Retina (tissue), 1 donor: ENCODE results near the gene FAM234B.
"Not testable (repeated sequence)": the region's sequence is repeated elsewhere in the genome, so short reads cannot be mapped to it uniquely, and the experiment has no call there.

Experiments
- DNase-seq: peaks from one replicate; pipeline ENCODE4 v3.0.0-alpha.2; 2016

FAM234B gene

DNA sequence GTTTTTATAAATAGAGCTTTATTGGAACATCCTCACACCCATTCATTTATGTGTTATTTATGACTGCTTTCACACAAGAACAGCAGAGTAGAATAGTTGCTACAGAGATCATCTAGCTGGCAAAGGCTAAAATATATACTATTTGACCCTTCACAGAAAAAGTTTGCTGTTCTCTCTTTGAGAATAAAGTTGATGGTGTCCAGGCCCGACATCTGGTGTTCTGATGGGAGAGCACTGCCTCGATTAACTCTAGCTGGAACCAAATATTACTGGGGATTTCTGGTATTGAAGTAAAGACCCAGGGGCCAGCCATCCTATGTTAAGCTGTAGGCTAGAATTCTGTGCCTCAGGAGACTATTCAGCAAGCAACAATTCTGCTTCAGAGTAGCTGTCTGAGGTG, 21.8 kb downstream of the FAM234B start:
- no peak for DNase-seq

DNA sequence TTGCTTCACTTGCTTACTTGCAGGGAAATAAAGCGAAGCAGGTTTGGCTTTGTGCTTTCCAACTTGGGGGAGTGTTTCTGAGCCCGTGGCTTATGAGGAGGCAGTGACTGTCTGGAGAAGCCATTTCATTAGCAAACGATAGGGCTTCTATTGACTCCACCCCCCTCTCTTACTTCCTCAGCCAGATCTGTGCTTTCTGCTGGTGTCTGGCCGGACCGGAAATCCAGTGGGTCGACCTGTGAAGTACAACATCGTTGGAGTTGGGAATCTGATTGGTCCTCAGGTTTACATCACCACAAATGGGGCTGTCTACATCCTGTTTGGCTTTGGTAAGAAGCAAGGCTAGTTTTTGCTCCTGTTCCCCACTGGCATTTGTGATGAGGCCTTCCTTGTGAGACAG, 22.3 kb downstream of the FAM234B start:
- no peak for DNase-seq

DNA sequence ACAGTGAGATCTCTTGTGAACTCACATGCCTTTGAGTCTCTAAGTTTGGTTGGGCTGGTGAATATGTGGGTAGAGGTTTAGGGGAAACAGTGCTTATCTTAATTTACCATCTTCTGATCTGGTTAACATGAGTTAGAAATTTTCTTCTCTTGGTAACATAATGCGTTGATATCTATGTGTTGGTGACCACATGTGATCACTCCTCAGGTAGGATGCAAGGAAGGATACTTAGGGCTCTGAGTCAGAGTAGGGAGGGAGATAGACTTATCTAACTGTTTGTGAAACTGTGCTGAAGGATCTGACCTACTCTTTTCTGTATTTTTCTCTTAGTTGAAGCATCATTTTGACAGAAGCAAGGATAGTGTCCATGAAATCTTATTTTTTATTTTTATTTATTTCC, 23.1 kb downstream of the FAM234B start:
- DNase-seq: no peak

DNA sequence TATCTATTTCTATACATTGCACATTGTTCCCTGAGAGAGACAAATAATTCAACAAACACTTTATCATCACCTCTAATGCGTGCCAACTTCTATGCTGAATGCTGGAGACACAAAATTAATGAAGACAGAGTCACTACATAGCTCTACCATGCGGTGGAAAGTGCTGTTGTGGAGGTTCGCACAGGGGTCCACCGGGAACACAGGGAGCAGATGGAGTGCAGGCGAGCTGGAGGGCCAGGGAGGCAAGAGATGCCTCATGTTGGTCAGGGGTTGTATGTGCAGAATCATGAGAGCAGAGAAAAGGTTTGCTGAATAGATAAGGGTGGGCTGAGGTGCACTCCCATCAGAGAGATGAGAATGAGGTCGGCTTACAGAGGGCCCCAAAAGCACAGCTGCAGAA, 25.2 kb downstream of the FAM234B start:
- DNase-seq: no peak

DNA sequence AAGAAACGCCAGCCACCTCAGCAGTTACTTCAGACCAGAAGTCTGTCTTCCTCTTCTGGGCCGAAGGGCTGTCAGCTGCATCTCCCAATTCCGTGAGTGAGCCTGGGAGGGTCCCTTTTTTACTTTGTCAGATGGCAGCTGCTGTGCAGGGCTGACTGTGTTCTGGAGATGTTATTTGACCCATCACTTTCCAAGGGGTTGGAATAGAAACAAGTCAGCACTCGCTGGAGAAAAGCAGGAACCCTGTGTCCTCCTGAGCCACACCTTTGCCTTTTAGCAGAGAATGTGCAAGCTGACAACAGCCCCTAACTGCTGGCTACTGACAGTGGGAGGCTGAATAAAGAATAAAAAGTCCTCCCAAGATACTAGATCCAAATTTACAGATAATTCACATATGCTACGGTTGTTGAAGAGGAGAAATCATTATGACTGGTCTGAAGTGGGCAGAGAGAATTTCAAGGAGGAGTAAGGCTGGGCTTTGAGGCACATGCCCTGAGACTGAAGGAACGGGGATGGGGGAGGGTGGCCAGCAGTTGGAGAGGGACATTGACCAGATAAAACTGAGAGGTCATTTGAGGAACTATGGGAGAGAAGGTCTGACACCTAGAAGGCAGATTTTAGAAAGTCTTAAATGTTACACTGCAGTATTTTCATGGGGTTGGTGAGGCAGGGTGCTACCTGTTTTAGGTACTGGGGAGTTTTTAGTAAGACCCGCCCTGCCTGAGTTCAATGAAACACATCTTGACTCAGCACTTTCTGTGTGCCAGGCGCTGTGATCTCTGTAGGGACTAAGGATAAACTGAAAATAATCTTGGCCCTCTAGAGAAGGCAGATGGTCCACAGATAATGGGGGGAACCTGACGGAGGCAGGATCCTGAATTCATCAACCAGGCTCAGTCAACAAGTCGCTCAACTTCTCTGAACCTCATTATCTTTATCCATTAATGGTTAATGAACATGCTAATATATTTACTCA, 27.4 kb downstream of the FAM234B start:
- DNase-seq: no peak

DNA sequence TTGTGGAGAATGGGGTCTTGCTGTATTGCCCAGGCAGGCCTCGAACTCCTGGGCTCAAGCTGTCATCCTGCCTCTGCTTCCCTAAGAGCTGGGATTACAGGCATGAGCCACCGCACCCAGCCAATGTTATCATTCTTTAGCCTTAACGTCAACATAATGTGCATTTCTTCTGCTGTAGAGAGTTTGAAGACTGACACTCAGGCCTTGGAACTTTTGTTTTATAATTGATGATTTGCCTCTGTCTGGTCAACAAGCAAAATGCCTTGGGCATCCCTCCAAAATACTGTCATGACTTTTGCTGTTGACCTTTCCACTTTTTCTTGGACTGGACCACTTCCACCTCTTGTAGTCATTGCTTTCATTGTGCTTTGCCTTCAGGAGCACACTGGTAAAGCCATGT, 29.0 kb downstream of the FAM234B start:
- DNase-seq: no peak

DNA sequence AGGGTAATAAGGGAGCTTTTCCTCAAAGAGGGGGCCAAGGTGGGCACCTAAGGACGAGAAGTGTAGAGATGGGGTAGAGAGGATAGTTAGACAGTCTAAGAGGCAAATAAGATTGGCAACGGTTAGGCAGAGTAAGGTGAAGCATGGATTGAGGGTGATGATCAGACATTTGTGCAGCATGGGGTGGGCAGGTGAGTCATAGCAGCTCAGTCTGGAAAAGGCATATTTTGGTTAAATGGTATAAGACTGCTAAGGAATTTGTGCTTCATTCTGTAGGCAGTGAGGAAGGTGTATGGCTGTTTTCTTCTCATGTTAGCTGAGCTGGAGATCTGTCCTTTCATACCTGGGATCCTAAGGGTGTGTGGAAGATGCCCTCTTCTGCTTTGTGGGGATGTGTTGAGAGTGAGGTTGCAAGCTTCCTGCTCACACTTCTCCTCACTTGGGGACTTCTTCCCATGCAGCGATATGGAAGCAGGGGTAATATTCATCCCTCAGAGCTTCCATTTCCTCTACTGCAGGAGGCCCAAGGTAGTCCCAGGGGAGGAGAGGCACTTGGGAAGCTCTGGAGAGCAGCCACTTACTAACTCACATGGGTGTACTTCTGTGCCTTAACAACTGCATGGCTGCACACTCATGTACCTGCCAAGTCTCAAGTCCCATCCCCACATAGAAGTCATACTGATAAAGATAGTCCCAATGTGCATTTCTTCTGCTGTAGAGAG, 30.4 kb downstream of the FAM234B start:
- DNase-seq: no peak

DNA sequence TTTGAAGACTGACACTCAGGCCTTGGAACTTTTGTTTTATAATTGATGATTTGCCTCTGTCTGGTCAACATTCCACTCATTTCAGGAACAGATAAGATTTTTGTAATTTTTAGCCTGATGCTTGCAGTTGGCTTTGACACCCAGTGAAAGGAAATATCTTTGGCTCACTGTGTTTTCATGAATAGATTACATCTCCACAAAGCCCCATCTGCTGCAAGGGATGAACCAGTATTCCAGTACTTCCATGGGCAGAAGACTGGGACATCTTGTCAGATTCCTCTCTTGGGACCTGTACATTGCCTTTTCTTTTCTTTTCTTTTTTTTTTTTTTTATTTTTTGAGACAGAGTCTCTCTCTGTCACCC, 30.9 kb downstream of the FAM234B start:
- DNase-seq: no peak

DNA sequence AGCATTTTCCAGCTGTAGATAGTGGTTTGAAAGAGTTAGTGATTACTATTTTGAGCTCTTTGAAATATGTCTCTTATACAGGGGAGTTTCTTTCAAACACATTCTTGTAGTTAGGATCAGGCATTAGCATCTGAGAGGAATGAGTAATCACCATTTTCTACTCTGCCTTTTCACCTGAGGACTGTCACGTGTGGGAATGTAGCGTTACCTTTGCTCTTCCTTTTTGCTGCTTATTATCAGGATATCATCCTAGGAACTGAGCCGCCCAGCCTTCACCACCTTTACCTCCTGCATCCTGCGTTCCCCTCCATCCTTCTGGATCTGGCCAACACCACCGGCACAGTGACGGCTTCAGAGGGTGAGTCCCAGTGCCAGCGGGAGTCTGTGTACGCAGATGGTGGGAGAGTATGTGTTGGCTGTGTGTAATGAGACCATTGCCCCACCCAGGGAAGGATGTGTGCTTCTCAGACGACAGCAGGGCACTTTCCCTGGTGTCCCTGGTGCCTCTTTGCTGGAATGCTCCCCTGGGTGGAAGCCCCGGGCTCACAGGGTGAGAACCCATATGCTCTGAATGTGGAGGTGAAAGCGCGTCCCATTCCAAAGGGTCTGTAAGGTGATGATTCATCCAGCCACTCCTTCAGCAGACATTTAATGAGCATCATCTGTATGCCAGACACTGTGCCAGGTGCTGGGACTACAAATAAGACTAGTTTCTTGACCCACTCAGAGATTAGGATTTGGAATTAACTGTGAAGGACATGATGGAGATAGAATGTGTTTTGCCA, 31.8 kb downstream of the FAM234B start:
- no peak for DNase-seq

DNA sequence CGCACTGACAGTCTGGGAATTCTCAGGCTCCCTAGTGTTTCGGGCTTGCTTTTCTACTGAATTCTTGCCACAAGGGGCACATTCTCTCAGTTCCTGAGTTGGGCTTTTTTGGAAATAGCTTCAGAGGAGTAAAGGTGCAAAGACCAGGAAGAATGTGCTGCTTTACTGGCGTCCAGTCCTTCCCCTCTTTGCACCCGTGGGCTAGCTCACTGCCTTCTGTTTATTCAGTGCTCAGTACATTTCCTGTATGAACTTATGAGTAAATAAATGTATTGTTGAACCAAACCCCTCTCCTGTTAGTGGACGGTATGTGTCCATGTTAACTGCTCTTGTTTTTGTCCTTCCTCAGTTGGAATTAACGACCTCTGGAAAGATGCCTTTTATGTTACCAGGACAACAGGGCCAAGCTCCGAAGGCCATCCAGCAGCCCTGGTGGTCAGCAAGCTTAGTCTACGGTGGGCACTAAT, 35.3 kb downstream of the FAM234B start:
- no peak for DNase-seq

DNA sequence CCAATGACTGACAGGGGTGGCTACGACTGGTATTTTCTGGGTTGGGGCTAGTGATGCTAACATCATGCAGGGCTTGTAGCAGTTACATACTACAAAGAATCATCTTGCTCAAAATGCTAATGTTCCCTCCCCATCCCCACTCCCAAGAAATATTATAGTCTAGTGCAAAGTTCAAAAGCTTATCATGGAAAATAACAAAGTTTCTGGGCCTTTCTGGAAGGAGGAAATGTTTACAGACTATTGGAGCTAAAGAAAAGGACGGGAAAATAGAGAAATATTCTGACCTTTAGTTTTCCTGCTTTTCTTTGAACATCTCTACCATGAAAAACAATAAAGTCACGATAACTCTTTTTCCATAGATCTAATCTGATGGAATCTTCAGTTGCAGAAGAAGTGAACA, 36.1 kb downstream of the FAM234B start:
- DNase-seq: no peak

DNA sequence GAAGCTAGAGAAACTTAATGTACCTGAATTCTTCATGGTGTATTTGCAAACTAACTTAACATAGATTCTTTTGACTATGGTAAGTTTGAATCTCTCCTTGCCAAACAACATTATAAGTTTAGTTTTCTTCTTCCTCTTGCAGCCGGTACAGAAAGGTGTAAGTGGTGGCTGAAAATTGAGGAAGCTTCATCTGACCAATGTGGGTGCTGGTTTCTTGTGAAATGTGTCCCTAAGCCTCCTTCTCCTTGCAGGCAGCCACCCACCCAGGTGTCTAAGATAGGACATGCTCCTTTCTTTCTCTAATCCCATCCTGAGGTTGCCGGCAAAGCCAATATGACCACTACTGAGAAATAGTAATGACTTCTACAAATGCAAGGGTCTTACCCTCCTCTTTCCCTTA, 38.7 kb downstream of the FAM234B start:
- DNase-seq: no peak

DNA sequence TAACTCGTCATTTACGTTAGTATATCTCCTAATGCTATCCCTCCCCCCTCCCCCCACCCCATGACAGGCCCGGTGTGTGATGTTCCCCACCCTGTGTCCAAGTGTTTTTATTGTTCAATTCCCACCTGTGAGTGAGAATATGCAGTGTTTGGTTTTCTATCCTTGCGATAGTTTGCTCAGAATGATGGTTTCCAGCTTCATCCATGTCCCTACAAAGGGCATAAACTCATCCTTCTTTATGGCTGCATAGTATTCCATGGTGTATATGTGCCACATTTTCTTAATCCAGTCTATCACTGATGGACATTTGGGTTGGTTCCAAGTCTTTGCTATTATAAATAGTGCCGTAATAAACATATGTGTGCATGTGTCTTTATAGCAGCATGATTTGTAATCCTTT, 39.5 kb downstream of the FAM234B start:
- not testable (repeated sequence) for DNase-seq

DNA sequence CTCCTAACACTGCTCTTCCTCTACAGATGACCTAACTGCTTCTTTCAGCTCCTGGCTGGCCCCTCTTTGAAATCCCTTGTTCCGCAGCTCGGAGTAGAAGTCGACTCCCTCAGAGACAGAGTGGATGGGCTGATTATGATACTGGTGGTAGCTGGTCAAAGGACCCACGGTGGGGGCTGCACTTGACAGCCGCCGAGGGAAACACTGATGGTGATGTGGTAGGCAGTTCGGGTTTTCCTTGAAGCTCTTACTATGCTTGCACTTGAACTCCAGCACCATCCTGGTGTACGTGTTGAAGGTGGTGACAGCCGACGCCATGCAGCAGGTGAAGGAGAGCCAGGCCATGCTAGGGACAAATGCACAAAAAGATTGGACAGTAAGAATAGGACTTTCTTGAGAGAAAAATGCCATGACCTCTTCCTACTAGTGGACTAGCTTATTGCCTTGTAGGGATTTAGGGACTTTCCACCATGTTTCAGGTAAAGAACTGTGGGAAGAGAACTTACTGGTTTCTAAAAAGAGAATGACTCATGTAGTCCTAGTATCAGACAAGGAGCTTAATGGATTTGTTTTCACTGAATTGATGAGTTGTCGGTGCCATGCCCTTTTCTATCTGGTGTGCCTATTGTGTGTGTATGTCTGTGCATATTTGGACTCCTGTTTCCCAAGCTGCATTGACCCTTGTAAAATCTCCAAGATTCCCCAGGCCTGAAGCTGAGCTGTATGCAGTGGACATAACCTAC, 40.9 kb downstream of the FAM234B start:
- no peak for DNase-seq

DNA sequence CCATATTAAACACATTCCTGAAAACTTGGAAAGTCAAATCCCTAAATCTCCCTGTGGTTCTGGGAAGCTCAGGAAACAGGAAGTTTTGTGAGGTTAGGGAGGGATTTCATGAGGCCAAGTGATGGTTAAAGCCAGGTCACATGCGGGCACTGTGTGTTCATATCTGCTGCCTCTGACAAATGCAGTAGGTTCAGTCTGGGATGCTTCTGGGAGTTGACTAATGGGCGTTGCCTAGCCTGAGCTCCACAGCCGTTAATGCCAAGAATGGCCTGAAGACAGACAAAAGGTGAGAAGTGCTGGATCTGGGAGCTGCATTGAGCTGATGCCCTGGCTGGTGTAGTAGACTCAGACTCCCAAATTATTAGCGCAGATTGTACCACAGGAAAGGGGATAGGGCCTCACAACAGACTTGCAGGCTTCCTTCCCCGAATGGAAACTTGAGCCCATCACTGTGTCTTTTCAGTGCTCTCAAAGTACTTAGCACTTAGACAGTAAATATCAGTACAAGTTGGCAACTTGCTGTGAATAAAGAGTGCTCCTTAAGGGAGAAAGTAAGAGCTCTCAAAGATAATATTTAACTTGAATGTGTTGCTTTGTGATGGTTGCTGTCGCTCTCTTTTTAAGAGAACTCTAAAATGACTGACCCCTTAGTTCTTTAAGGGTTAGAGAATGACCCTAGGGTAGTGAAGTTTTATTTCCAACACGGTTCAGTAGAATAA, 41.9 kb downstream of the FAM234B start:
- no peak for DNase-seq

DNA sequence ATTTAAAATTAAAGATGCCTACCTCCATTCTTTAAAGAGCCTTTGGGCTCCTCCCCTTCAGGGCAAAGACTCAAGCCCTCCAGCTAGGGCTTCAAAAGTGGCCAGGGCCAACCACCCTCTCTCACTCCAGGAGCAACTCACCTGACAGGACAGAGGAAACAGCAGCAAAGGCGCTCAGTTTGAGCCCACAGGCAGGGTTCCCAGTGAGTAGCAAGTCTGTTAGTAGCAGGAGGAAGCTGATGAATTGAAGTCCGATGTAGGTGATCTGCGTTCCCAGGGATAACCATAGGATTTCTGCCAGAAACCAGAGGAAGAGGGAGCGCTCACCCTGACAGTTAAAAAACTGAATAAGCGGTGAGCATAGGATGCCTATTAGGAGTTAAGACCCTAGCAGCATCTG, 43.6 kb downstream of the FAM234B start:
- DNase-seq: no peak

DNA sequence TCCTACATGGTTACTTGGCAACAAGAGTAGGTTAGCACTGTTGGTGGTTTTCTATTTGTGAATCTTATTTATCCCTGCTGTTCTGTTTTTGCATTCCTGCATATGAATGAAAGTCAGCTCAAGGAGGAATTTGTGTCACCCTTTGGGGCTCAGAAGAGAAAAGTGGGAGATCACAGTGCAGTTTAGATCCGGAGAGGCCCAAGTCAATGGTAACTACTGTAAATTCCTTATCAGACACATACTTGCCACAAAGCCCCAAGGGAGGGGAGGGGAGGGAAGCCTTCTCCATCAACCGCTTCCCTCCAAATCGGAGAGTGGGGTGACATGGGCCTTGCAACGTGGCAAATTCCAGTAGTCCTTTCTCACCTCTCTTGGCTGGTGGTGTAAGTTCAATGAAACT, 44.3 kb downstream of the FAM234B start:
- DNase-seq: no peak

DNA sequence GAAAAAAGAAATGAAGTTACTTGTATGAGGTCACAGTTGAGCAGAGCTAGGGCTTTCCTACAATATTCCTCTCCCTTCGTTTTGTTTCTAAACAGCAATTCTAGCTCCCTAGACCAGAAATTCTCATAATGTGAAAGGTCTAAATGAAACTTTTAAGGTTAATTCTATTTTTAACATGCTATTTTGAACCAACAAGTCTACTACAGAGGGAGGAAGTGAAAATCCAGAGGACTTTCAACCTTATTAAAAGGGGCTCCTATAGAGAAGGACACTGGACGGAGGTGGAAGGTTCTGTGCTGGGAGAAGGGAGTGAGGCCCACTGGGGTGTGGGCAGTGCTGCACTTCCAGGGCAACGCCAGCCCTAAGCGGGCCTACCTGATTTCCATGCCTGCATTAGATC, 45.9 kb downstream of the FAM234B start:
- DNase-seq: no peak

DNA sequence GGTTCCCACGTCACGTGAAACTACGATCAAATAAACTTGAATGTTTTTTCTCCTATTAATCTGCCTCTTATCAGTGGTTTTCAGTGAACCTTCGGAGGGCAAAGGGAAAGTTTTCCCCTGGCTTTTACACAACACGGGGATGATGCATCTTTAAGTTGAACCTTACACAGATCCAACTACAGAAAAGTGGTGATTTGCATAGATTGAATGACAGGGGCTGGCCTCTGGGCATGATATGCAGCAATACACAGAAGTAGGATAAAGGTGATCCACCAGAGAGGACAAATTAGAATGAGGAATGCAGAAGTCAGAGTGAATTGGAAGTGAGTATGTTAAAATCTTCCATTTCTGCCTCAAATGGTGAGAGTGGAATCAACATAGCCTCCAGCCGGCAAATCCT, 47.7 kb downstream of the FAM234B start:
- DNase-seq: no peak

DNA sequence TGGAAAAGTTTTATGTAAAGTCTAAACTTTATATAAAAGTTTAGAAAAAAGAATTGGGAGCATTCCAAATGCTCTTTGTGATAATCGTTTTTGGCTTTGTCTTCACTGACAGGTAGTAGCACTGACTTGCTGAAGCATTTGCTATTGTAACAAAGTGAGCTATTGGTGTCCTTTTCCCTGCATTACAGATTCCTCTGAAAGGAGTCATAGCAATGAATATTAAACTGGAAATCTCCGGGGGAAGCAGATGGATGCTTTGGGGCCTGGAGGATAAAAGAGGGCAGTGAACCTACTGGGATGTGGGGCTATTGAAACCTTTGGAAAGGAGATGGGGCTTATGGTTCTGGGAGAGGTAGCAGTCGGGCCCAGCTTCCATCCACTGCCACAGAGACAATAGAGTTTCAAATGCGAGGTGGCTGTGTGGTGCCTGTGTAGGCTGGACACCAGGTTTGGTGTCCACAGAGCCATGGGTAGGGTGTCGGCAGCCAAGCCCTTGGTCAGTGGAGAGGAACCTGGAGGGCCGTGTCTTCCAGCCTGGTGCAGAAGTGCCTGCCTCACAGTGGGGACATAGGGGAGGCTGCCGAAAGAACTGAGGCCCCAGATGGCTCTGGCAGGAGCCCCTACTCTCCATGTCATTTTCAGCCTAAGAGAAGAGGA, 49.1 kb downstream of the FAM234B start:
- no peak for DNase-seq

DNA sequence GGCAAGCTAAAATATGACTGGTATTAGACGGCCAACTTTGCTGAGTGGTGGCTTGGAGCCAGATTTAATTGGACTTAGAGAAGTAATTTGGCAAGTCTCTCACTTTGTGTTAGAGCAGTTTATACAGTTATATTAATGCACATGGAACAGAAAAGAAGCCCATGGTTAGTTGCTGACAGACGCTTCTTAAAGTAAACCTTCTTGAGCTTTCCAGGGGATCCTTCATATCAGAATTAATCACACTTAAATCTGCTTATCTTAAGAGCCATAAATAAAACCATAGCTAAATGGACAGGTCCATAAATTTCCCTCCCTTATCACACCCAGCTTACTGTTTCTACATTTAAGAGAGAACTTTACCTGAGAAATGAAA, 49.7 kb downstream of the FAM234B start:
- DNase-seq: no peak
